ENCODE measurements around the gene FAM3D. TPM values are rescaled to one million over a fixed set of nuclear protein-coding genes. Genes with fewer than 3 reads are reported as not detected.

Gene FAM3D
- total and polyA plus RNA-seq, 2 of the 8 experiments (the other 6 are each of a cell fraction or from before 2014, with no cell fraction given): not detected

DNA sequence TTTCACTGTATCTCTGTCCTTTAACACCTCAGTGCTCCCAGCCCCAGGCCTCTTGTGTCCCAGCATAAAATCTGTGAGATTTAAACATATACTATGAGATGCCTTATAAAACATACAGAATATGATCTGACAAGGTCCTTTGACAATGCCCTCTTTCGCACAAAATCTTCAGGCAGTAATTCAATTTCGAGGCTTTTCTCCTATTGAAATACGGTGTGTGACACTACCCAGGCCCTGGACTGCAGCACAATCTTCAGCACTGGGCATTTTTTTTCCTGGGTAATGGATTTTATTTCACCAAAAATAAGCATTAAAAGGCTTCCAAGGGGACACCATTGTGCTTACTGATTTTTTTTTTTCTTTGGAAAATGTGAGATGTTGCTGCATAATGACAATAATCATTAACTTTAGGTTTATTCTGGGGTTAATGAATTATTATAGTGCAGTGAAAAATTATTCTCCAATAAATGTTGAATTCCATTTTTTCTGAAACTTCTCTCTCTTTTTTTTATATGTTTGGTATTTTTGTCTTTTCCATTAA, 40.9 kb upstream of the FAM3D start:
- no peak overlapping the region for H3K4me3 ChIP-seq (ENCODE audit: extremely low read depth in 1 of 4, insufficient read depth in 2 of 4, low read depth in 3 of 4, low read length in 4 of 4)
- no peak overlapping the region for H3K9ac ChIP-seq (replicated peaks in 1 of 4; ENCODE audit: extremely low read depth in 1 of 4, low read depth in 3 of 4, low read length in 3 of 4)
- no peak overlapping the region for H3K23ac ChIP-seq (ENCODE audit: insufficient read length)
- ChIA-PET POLR2A (ENCODE audit: partially characterized antibody) (no interaction called here), CTCF (ENCODE audit: partially characterized antibody) (interaction anchor here (1.0 kb wide), 1 partner anchor 25 kb away, joined by 3 read pairs; no protein-coding TSS in a partner anchor)
- no peak overlapping the region for H3K18ac ChIP-seq (ENCODE audit: extremely low read depth, low read length)
- H4K5ac ChIP-seq (ENCODE audit: insufficient read length, low read depth, low read length): no peak overlapping the region
- no peak overlapping the region for H3K4ac ChIP-seq (replicated peaks; ENCODE audit: insufficient read length, low read depth, low read length)
- H2BK12ac ChIP-seq (ENCODE audit: low read depth, low read length): no peak overlapping the region
- H3K23me2 ChIP-seq (ENCODE audit: low read depth, low read length): peaks cover 2% of the 10 kb centered on the region; the same call in 1 of the 2 replicates
- H3K79me2 ChIP-seq (ENCODE audit: control insufficient read depth in 1 of 2, insufficient read depth in 2 of 2, low read length in 2 of 2): no peaks in the 10 kb centered on the region
- no peaks in the 10 kb centered on the region for H3K27me3 ChIP-seq (replicated peaks in 1 of 4; ENCODE audit: control insufficient read depth in 3 of 4, extremely low read depth in 1 of 4, insufficient read depth in 3 of 4, low read length in 3 of 4)
- no peak overlapping the region for H2BK20ac ChIP-seq (ENCODE audit: low read length)
- no peaks in the 10 kb centered on the region for H3K36me3 ChIP-seq (ENCODE audit: control insufficient read depth in 2 of 4, insufficient read depth in 4 of 4, low read length in 3 of 4)
- no peak overlapping the region for H2BK15ac ChIP-seq (ENCODE audit: low read length)
- no peaks in the 10 kb centered on the region for H3K79me1 ChIP-seq (ENCODE audit: low read depth, low read length)
- no peak for FAIRE-seq
- H4K8ac ChIP-seq (ENCODE audit: extremely low read depth, insufficient read depth, low read length): no peak overlapping the region
- H3K56ac ChIP-seq (replicated peaks; ENCODE audit: insufficient read length, low read depth, low read length): no peak overlapping the region
- no peak for DNase-seq (ENCODE audit: low read depth in 1 of 2, low spot score in 2 of 2)
- no peak overlapping the region for H3K27ac ChIP-seq (ENCODE audit: low read depth, low read length)
- no peaks in the 10 kb centered on the region for H4K20me1 ChIP-seq (replicated peaks in 1 of 2; ENCODE audit: control insufficient read depth in 1 of 2, insufficient read depth in 2 of 2, low read length in 2 of 2)
- peaks cover 3 to 6% of the 10 kb centered on the region in 2 experiments; a peak in 2 of 4 replicates for H3K9me3 ChIP-seq (ENCODE audit: insufficient read depth in 2 of 2, low read depth in 1 of 2, low read length in 1 of 2)
- H3K14ac ChIP-seq (ENCODE audit: insufficient read length): no peak overlapping the region
- no peak overlapping the region for H2AK5ac ChIP-seq (ENCODE audit: low read depth, low read length)
- no peak overlapping the region for H3K4me2 ChIP-seq (ENCODE audit: insufficient read depth in 1 of 2, low read depth in 2 of 2, low read length in 2 of 2)
- no peak overlapping the region for H2BK120ac ChIP-seq (replicated peaks; ENCODE audit: low read depth, low read length)
- H4K91ac ChIP-seq (replicated peaks; ENCODE audit: insufficient read length, low read length): no peak overlapping the region
- H3K4me1 ChIP-seq (replicated peaks in 1 of 4; ENCODE audit: control insufficient read depth in 3 of 4, insufficient read depth in 4 of 4, low read length in 3 of 4): no peaks in the 10 kb centered on the region
- WGBS, 2 experiments (ENCODE audit: extremely low coverage in 1 of 2, insufficient coverage in 1 of 2, insufficient read length in 1 of 2, insufficient replicate concordance in 2 of 2, low coverage in 1 of 2, low lambda C conversion rate in 2 of 2, missing lambda C conversion rate in 1 of 2): 85% methylated on average over 3 of the region's 3 CpGs; no CpG with 5 or more reads in 1 of the 2 experiments
- no peak overlapping the region for H2BK5ac ChIP-seq (ENCODE audit: low read depth, low read length)
- no peak overlapping the region for H2AFZ ChIP-seq (ENCODE audit: low read length)
- TF ChIP-seq SIN3A (conservative IDR thresholded peaks at IDR 0.05 in 1 of 2, IDR thresholded peaks at IDR 0.05 in 1 of 2; ENCODE audit: low read depth in 1 of 2, low read length in 2 of 2) (no peak), RFX5 (IDR thresholded peaks at IDR 0.05; ENCODE audit: borderline replicate concordance, low read depth, low read length) (no peak), KDM1A (IDR thresholded peaks at IDR 0.05; ENCODE audit: borderline replicate concordance, low read length) (no peak), RNF2 (IDR thresholded peaks at IDR 0.05; ENCODE audit: borderline replicate concordance, low read depth, low read length, missing control alignments, poor library complexity, severe bottlenecking) (no peak), E2F6 (IDR thresholded peaks at IDR 0.05) (no peak), JUND (IDR thresholded peaks at IDR 0.05; ENCODE audit: low read length) (no peak), POU5F1 (IDR thresholded peaks at IDR 0.05; ENCODE audit: low read depth, low read length) (no peak), CEBPB (IDR thresholded peaks at IDR 0.05; ENCODE audit: low read depth, low read length) (no peak), HDAC6 (IDR thresholded peaks at IDR 0.05; ENCODE audit: low read depth, low read length) (no peak), SIRT6 (IDR thresholded peaks at IDR 0.05; ENCODE audit: low read length) (no peak), SAP30 (IDR thresholded peaks at IDR 0.05; ENCODE audit: insufficient read depth, insufficient replicate concordance, low read length) (no peak), TCF12 (IDR thresholded peaks at IDR 0.05; ENCODE audit: low read depth, low read length) (no peak), TBP (IDR thresholded peaks at IDR 0.05; ENCODE audit: low read depth, low read length) (no peak)
